ENCODE data around the gene HIPK3.
A peak's percentile ranks its signal among the peaks of the same experiment; 100 is the strongest.

Gene HIPK3

DNA sequence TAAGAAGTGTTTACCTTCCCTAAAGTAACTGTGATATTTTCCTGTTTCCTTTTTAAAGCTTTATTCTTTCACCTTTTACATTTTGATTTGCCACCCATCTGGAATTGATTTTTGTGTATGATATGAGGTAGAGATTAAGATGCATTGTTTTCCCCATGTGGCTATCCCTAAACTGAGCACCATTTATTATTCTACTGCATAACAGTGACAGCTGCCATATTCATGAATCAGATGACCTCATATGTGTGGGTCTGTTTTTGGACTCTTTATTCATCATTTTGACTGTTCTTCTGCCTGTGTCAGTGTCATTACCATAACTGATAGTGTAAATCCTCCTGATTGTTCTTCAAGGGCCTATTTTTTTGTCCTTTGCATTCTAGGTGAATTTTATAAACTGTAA lies 50.8 kb downstream of the HIPK3 start:
- DNase-seq, result no peak

- DNase-seq, result no peak
Measured at GRCh38 chr11:33309118-33309517, 51.9 kb downstream of the HIPK3 start.

DNA sequence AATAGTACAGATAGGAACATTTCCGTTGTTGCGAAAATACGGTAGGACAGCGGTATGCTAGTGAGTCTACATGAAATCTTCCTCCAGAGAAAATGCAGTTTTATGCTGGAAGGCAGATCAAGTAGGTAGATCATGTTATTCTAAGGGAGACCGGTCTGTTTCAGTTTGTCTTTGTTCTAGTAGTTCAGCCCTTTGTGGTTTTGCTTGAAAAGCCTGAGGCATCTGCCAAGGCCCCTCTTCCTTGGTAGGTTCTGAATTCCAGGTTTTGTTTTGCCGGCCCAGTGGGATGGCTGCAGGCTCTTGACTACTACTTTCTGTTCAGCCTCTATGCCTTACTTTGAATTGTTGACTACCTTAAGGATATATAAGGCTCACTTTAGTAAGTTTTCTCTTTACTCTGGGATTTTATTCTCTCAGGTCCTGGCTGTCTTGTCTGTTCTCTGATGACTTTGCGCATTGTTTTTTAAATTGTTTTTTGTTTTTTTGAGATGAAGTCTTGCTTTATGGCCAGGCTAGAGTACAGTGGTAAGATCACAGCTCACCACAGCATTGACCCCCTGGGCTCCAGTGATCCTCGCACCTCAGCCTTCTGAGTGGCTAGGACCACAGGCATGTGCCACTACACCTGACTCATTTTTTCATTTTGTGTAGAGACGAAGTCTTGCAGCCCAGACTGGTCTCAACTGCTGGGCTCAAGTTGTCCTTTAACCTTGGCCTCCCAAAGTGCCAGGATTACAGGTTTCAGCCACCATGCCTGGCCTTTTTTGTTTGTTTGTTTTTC lies 53.7 kb downstream of the HIPK3 start:
- DNase-seq, result no peak

GRCh38 chr11:33311680-33312079 lies 54.5 kb downstream of the HIPK3 start:
- DNase-seq, result no peak

DNA sequence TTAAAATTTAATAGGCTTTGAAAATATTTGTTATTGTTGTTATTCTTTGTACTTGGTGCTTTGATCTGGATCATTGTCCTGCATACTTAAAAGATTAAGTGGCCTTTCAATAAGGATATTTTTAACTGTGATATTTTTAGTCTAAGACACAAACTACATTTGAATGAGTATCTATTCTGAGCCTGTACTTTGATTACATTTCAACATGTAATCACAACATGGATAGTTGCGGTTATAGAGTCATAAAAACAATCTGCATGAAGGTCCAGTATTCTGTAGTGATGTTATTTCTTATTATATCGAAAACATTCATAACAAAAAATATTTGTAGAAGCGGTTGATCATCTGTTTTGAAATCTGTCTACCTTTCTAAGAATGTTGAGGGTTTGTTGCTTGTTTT lies 58.6 kb downstream of the HIPK3 start:
- no peak for DNase-seq

GRCh38 chr11:33317662-33318061 lies 60.5 kb downstream of the HIPK3 start:
- DNase-seq, result no peak

GRCh38 chr11:33320016-33320813 lies 63.0 kb downstream of the HIPK3 start:
- DNase-seq, result no peak

- no peak for DNase-seq
Measured at GRCh38 chr11:33320814-33321330, 63.7 kb downstream of the HIPK3 start.

- DNase-seq, result no peak
Measured at GRCh38 chr11:33321422-33321821, 64.2 kb downstream of the HIPK3 start.

- DNase-seq, result no peak
Measured at GRCh38 chr11:33323421-33323820, 66.2 kb downstream of the HIPK3 start.

- no peak for DNase-seq
Measured at GRCh38 chr11:33324302-33324985, 67.3 kb downstream of the HIPK3 start.

GRCh38 chr11:33325451-33325850 lies 68.3 kb downstream of the HIPK3 start:
- no peak for DNase-seq

- peak in 1 of 4 experiments; percentile 7 for DNase-seq
Measured at GRCh38 chr11:33329705-33330329, 72.6 kb downstream of the HIPK3 start.

DNA sequence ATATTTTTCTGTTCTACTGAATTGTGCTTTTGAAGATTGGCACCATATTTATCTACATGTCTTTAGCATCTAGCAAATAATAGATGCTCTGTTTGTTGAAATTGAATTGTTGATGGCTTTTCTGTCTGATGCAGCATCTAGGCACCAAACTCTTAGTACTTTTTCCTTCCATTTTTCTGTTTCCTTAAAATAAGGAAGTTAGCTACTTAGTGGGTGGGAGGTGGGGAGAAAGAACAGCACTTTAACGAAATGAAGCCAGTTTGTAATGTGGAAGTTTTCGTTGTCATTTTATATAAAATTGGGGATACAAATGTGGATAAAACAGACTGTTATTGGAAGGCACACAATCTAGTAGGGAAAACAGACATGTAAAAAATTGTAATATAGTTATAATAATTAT lies 76.6 kb downstream of the HIPK3 start:
- no peak for DNase-seq

- DNase-seq, result no peak
Measured at GRCh38 chr11:33334627-33335026, 77.4 kb downstream of the HIPK3 start.

DNA sequence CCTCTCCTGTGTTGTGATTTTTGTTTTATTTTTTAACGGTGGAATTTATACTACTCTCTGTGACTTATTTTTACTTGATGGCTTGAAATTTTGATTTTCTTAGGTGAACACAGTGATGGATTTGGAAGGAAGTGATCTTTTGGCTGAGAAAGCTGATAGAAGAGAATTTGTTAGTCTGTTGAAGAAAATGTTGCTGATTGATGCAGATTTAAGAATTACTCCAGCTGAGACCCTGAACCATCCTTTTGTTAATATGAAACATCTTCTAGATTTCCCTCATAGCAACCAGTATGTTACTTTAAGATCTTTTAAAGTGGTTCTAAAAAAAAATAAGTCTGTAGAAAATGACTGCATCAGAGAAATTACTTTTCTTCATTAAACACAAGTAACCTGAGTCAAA lies 82.1 kb downstream of the HIPK3 start:
- no peak for DNase-seq

GRCh38 chr11:33344611-33345010 lies 87.4 kb downstream of the HIPK3 start:
- DNase-seq, result no peak

- DNase-seq, result no peak
Measured at GRCh38 chr11:33347490-33348125, 90.4 kb downstream of the HIPK3 start.

GRCh38 chr11:33350287-33350686 lies 93.1 kb downstream of the HIPK3 start:
- DNase-seq, result no peak

GRCh38 chr11:33358150-33358831 lies 101.1 kb downstream of the HIPK3 start:
- DNase-seq, result no peak

DNA sequence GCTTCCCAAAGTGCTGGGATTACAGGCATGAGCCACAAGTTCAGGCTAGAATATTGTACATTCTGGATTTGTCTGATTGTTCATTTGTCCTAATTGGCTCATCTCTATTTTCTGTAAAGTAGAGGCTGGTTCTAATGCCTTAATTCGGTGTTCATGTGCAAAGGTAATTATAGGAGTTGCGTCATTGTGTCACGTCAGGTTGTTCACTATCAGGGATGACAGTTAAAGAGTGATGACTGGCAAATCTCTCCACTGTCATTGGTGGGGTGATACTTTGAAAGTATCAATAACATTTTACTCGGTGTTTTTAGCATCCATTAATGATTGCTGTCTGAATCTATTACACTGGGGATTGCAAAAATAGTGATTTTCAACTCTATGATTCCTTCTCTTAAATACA lies 103.5 kb downstream of the HIPK3 start:
- DNase-seq, result no peak

Data from activated CD4-positive, CD25-positive, alpha-beta regulatory T cell (primary cell).